Measurements from ENCODE around the gene PARM1. TPM values are rescaled to one million over a fixed set of nuclear protein-coding genes. Genes with fewer than 3 reads are reported as not detected.

Gene PARM1
- total and polyA plus RNA-seq, 2 experiments from 2014 or later = 4.9 to 10.4 TPM

DNA sequence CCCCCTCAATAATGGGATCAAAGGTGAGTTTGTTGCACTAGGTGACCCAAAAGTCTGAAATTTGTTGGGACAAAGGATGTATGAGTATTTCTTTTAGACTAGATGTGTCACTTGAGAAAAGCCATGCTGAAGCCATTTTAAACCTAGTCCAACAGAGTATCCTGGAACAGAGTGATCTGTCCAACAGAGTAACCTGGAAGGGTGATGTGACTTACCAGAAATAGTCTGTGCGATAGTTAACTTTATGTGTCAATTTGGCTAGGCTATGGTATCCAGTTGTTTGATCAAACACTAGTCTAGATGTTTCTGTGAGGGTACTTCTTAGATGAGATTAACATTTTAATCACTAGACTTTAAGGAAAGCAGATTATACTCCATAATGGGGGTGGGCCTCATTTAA, 154.5 kb downstream of the PARM1 start:
- ATAC-seq = no peak
- no peaks in the 10 kb centered on the region for H3K27me3 ChIP-seq (ENCODE audit: insufficient read depth)
- no peak for DNase-seq (ENCODE audit: low spot score)
- Mint-ChIP-seq H3K27ac (no peak overlapping the region), H3K9me3 (no peaks in the 10 kb centered on the region; the same call in 2 of the 3 replicates), H3K36me3 (ENCODE audit: low read depth) (no peaks in the 10 kb centered on the region; the same call in 2 of the 3 replicates), H3K27me3 (ENCODE audit: insufficient read depth, low read depth, poor library complexity) (no peaks in the 10 kb centered on the region), H3K4me3 (no peak overlapping the region), H3K4me1 (peaks cover 4% of the 10 kb centered on the region)
- no peaks in the 10 kb centered on the region for H3F3A ChIP-seq (replicated peaks; ENCODE audit: low read depth)
- H3K9me2 ChIP-seq (ENCODE audit: insufficient read depth) = 0 out of 2 replicates have a peak, but pooled peaks cover 7% of the 10 kb centered on the region
- no peak overlapping the region for H3K4me2 ChIP-seq
- H3K79me2 ChIP-seq (replicated peaks; ENCODE audit: insufficient read depth) = no peaks in the 10 kb centered on the region
- no peak for TF ChIP-seq ZNF331 (CRISPR knock-in tag; IDR thresholded peaks at IDR 0.05; ENCODE audit: low read depth)
- no peak for TF ChIP-seq JUNB (IDR thresholded peaks at IDR 0.05; ENCODE audit: unreplicated experiment)
- TF ChIP-seq, protein P1, sequence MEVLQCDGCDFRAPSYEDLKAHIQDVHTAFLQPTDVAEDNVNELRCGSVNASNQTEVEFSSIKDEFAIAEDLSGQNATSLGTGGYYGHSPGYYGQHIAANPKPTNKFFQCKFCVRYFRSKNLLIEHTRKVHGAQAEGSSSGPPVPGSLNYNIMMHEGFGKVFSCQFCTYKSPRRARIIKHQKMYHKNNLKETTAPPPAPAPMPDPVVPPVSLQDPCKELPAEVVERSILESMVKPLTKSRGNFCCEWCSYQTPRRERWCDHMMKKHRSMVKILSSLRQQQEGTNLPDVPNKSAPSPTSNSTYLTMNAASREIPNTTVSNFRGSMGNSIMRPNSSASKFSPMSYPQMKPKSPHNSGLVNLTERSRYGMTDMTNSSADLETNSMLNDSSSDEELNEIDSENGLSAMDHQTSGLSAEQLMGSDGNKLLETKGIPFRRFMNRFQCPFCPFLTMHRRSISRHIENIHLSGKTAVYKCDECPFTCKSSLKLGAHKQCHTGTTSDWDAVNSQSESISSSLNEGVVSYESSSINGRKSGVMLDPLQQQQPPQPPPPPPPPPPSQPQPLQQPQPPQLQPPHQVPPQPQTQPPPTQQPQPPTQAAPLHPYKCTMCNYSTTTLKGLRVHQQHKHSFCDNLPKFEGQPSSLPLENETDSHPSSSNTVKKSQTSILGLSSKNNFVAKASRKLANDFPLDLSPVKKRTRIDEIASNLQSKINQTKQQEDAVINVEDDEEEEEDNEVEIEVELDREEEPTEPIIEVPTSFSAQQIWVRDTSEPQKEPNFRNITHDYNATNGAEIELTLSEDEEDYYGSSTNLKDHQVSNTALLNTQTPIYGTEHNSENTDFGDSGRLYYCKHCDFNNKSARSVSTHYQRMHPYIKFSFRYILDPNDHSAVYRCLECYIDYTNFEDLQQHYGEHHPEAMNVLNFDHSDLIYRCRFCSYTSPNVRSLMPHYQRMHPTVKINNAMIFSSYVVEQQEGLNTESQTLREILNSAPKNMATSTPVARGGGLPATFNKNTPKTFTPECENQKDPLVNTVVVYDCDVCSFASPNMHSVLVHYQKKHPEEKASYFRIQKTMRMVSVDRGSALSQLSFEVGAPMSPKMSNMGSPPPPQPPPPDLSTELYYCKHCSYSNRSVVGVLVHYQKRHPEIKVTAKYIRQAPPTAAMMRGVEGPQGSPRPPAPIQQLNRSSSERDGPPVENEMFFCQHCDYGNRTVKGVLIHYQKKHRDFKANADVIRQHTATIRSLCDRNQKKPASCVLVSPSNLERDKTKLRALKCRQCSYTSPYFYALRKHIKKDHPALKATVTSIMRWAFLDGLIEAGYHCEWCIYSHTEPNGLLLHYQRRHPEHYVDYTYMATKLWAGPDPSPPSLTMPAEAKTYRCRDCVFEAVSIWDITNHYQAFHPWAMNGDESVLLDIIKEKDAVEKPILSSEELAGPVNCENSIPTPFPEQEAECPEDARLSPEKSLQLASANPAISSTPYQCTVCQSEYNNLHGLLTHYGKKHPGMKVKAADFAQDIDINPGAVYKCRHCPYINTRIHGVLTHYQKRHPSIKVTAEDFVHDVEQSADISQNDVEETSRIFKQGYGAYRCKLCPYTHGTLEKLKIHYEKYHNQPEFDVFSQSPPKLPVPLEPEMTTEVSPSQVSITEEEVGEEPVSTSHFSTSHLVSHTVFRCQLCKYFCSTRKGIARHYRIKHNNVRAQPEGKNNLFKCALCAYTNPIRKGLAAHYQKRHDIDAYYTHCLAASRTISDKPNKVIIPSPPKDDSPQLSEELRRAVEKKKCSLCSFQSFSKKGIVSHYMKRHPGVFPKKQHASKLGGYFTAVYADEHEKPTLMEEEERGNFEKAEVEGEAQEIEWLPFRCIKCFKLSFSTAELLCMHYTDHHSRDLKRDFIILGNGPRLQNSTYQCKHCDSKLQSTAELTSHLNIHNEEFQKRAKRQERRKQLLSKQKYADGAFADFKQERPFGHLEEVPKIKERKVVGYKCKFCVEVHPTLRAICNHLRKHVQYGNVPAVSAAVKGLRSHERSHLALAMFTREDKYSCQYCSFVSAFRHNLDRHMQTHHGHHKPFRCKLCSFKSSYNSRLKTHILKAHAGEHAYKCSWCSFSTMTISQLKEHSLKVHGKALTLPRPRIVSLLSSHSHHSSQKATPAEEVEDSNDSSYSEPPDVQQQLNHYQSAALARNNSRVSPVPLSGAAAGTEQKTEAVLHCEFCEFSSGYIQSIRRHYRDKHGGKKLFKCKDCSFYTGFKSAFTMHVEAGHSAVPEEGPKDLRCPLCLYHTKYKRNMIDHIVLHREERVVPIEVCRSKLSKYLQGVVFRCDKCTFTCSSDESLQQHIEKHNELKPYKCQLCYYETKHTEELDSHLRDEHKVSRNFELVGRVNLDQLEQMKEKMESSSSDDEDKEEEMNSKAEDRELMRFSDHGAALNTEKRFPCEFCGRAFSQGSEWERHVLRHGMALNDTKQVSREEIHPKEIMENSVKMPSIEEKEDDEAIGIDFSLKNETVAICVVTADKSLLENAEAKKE (CRISPR knock-in tag; IDR thresholded peaks at IDR 0.05) = no peak
- TF ChIP-seq, protein P2, sequence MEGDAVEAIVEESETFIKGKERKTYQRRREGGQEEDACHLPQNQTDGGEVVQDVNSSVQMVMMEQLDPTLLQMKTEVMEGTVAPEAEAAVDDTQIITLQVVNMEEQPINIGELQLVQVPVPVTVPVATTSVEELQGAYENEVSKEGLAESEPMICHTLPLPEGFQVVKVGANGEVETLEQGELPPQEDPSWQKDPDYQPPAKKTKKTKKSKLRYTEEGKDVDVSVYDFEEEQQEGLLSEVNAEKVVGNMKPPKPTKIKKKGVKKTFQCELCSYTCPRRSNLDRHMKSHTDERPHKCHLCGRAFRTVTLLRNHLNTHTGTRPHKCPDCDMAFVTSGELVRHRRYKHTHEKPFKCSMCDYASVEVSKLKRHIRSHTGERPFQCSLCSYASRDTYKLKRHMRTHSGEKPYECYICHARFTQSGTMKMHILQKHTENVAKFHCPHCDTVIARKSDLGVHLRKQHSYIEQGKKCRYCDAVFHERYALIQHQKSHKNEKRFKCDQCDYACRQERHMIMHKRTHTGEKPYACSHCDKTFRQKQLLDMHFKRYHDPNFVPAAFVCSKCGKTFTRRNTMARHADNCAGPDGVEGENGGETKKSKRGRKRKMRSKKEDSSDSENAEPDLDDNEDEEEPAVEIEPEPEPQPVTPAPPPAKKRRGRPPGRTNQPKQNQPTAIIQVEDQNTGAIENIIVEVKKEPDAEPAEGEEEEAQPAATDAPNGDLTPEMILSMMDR (conservative IDR thresholded peaks at IDR 0.05; ENCODE audit: low read depth in 2 of 2) = no peak
- TF ChIP-seq STAT1 (IDR thresholded peaks at IDR 0.05; ENCODE audit: unreplicated experiment) = no peak
- TF ChIP-seq POLR2AphosphoS5 (IDR thresholded peaks at IDR 0.05; ENCODE audit: low read depth) = no peak
- no peak for TF ChIP-seq EZH2 (IDR thresholded peaks at IDR 0.05; ENCODE audit: low read depth, unreplicated experiment)
- TF ChIP-seq, protein P3, sequence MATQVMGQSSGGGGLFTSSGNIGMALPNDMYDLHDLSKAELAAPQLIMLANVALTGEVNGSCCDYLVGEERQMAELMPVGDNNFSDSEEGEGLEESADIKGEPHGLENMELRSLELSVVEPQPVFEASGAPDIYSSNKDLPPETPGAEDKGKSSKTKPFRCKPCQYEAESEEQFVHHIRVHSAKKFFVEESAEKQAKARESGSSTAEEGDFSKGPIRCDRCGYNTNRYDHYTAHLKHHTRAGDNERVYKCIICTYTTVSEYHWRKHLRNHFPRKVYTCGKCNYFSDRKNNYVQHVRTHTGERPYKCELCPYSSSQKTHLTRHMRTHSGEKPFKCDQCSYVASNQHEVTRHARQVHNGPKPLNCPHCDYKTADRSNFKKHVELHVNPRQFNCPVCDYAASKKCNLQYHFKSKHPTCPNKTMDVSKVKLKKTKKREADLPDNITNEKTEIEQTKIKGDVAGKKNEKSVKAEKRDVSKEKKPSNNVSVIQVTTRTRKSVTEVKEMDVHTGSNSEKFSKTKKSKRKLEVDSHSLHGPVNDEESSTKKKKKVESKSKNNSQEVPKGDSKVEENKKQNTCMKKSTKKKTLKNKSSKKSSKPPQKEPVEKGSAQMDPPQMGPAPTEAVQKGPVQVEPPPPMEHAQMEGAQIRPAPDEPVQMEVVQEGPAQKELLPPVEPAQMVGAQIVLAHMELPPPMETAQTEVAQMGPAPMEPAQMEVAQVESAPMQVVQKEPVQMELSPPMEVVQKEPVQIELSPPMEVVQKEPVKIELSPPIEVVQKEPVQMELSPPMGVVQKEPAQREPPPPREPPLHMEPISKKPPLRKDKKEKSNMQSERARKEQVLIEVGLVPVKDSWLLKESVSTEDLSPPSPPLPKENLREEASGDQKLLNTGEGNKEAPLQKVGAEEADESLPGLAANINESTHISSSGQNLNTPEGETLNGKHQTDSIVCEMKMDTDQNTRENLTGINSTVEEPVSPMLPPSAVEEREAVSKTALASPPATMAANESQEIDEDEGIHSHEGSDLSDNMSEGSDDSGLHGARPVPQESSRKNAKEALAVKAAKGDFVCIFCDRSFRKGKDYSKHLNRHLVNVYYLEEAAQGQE (IDR thresholded peaks at IDR 0.05; ENCODE audit: unreplicated experiment) = no peak
- TF ChIP-seq ZNF114 (CRISPR knock-in tag; IDR thresholded peaks at IDR 0.05) = no peak
- TF ChIP-seq, protein P4, sequence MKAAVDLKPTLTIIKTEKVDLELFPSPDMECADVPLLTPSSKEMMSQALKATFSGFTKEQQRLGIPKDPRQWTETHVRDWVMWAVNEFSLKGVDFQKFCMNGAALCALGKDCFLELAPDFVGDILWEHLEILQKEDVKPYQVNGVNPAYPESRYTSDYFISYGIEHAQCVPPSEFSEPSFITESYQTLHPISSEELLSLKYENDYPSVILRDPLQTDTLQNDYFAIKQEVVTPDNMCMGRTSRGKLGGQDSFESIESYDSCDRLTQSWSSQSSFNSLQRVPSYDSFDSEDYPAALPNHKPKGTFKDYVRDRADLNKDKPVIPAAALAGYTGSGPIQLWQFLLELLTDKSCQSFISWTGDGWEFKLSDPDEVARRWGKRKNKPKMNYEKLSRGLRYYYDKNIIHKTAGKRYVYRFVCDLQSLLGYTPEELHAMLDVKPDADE (IDR thresholded peaks at IDR 0.05) = no peak
- TF ChIP-seq NANOG (IDR thresholded peaks at IDR 0.05; ENCODE audit: borderline replicate concordance) = no peak
- TF ChIP-seq EZH2phosphoT487 (IDR thresholded peaks at IDR 0.05; ENCODE audit: unreplicated experiment) = no peak
- H4K20me1 ChIP-seq (replicated peaks; ENCODE audit: insufficient read depth) = no peaks in the 10 kb centered on the region
- H2AFZ ChIP-seq = no peak overlapping the region
- peaks cover 7% of the 10 kb centered on the region for H3K4me1 ChIP-seq (ENCODE audit: insufficient read depth)
- H3K27ac ChIP-seq (ENCODE audit: low read depth) = no peak overlapping the region
- no peak overlapping the region for H3K4me3 ChIP-seq
- H3K36me3 ChIP-seq (ENCODE audit: insufficient read depth) = no peaks in the 10 kb centered on the region
